ENCODE measurements around the gene AKAP9.
"Not testable (repeated sequence)": the region's sequence is repeated elsewhere in the genome, so short reads cannot be mapped to it uniquely, and the experiment has no call there.

Gene AKAP9

DNA sequence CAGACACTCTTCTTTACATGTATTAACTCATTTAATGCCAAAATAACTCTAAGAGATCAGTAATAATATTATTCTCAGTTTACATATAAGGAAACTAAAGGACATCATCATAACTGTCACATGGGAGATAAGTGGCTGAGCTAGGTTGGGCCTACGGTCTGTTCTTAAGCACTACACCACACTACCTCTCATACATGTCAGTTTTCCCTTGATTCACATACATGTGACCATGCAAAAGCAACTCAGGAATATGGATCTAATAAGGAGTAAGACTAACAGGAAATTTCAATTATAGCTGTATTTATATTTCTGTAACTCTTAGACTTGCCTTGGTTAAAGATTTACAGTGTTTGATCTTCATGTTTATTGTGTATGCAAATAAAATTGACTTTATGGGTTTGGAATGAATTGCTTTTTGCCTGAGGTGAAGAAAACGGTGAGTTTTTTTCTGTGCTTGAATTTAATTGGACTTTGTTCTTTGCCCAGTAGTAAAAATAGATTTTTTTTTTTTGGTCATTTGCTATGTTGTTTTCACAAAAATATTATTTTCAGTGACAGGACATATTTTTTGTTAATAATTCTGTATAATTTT lies 123.9 kb downstream of the AKAP9 start:
- no peak for DNase-seq (ENCODE audit: low spot score)

DNA sequence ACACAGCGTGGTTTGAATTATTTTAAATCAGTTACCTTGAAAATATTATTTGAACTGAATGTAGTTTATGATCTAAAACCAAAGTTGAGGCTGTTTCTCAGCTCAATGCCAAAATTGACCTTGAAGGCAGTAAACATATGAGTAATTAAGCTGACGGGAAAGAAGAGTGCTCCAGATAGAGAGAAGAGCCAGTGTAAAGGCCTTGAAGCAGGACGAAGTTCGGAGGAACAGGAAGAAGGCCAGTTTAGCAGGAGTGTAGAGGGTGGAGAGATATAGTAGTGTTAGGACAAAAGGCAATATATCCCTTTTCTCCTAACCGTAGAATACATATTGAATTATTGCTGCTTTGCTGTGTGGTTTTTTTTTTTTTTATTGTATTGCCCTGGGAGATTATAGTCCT lies 130.4 kb downstream of the AKAP9 start:
- DNase-seq (ENCODE audit: low spot score) = no peak

GRCh38 chr7:92072121-92072520 lies 131.5 kb downstream of the AKAP9 start:
- no peak for DNase-seq (ENCODE audit: low spot score)

DNA sequence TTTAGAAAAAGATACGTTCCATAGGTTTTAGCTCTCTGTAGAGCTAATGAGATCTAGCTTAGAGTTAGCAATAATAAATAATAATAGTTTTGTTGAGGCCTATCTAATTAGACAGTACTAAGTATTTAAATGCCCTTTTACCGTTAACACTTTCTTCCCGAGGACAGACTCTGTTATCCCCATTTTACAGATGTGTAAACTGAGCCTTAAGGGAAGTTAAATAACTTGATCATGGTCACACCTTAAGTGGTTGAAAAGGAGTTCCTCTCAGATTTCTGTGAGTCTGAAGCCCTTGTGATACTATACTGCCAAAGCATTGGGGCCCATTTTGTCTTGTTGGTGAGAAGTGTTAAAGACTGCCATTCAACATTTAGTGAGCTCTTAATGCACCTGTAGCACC lies 132.0 kb downstream of the AKAP9 start:
- no peak for DNase-seq (ENCODE audit: low spot score)

DNA sequence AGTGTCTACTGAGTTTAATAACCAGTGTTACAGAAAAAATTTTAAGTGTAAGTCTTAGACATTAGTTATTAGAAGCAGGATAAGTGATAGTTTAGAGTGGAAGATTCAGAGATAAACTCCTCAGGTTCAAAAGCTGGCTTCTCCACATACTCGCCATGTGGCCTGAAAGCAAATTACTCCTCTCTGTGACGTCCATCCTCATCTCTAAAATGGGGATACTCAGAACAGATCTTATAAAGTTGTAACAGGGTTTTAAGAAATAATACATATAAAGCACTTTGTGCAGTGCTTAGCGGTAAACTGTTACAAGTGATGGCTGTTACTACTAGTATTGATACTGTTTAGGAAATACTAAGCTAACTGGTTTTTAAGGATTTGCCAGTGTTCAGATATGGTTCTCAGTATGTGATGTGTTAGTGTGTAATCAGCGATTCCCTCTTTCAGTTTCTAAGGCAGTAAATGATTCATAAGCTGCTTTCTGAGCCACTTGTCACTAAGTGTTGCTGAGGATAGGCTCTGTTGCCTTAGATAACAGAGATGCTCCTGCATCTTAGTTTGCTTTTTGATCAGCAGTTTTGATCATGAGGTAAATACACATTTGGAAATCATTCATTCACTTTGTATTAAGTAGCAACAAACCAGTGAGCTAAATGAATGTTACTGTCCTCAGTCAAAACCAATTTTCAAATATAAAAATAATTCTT lies 134.9 kb downstream of the AKAP9 start:
- DNase-seq (ENCODE audit: low spot score) = peak; percentile 14

- peak; percentile 46 for DNase-seq (ENCODE audit: low spot score)
Measured at GRCh38 chr7:92076509-92076908, 135.8 kb downstream of the AKAP9 start.

GRCh38 chr7:92083922-92084321 lies 143.3 kb downstream of the AKAP9 start:
- not testable (repeated sequence) for DNase-seq (ENCODE audit: low spot score)

DNA sequence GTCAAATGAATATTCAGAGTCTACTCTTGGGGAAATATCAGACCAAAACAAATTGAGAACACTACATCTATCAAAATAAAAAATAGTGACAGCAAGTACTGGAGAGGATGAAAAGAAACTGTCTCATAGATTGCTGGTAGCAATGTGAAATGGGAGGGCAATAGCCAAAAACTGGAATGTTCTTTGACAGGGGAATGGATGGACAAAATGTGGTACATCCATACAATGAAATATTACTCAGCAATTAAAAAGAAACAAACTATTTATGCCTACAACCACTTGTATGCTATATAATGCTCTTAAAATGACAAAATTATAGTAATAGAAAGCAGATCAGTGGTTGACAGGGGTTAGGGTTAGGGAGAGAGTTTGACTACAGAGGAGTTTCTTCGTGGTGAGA lies 147.6 kb downstream of the AKAP9 start:
- DNase-seq (ENCODE audit: low spot score) = no peak

DNA sequence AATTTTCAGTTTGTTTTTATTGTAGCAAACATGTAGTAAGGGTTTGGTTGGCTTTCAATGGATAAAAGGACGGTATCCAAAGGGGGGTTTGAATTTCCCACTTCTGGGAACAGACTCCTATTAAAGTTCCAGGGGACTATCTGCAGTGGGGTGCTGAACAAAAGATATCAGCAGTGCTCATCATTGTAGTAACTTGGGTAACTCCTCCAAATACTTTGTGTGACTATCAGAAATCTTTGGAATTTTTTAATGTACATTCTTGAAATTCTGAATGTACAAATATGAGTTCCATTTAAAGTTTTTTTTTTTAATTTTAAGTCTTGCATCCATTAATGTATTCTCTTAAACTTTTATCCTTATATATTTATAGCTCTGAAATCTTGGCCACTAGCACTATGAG lies 151.5 kb downstream of the AKAP9 start:
- no peak for DNase-seq (ENCODE audit: low spot score)

DNA sequence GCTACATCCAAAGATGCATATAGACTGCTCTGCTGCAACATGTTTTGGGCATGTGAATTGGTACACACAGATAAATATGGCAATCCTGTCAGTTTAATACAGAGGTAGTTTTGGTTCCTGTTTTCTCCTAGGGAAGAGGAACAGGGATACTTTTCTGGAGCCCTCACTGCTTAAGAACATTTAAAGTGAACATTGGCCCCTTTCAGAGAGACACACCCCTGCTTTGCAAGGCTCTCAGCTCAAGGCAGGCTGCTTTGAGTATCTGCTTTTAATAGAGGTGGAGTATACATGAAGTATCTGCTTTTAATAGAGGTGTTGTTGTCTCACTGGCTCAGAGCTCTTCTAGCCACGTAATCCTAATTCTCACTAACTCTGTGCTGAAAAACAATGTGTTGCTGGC lies 154.7 kb downstream of the AKAP9 start:
- no peak for DNase-seq (ENCODE audit: low spot score)

DNA sequence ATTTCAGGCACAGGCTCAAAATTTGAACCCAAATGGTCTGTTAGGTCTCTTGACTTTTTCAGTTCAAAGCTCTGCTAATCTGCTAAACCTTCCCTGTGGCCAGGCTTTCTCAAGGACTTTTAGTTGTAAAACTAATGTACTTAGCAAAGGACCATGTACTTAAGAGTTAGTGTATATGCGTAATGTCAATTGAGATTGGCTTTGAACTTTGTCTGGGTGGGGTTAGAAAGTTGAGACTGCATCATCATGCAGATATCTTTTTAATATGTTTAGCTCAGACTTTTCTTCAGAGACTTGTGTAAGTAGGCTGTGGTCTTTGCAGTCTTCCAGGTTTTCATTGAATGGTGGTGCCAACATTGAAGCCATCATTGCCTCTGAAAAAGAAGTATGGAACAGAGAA lies 159.9 kb downstream of the AKAP9 start:
- DNase-seq (ENCODE audit: low spot score) = no peak

GRCh38 chr7:92102862-92103261 lies 162.2 kb downstream of the AKAP9 start:
- not testable (repeated sequence) for DNase-seq (ENCODE audit: low spot score)

GRCh38 chr7:92108821-92109220 lies 168.2 kb downstream of the AKAP9 start:
- DNase-seq (ENCODE audit: low spot score) = no peak

GRCh38 chr7:92110857-92111256 lies 170.2 kb downstream of the AKAP9 start:
- DNase-seq (ENCODE audit: low spot score) = no peak

DNA sequence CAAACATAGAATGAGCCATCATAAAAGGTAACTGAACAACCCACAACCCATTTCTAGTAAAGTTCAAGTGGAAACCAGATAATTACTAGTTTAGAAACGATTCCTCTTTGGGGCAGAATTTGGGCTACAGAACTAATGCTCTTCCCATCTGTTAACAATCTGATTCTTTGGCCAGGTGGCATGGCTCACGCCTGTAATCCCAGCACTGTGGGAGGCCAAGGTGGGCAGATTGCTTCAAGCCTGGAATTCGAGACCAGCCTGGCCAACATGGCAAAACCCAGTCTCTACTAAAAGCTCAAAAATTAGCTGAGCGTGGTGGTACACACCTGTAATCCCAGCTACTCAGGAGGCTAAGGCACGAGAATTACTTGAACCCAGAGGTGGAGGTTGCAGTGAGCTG lies 175.2 kb downstream of the AKAP9 start:
- DNase-seq (ENCODE audit: low spot score) = no peak

DNA sequence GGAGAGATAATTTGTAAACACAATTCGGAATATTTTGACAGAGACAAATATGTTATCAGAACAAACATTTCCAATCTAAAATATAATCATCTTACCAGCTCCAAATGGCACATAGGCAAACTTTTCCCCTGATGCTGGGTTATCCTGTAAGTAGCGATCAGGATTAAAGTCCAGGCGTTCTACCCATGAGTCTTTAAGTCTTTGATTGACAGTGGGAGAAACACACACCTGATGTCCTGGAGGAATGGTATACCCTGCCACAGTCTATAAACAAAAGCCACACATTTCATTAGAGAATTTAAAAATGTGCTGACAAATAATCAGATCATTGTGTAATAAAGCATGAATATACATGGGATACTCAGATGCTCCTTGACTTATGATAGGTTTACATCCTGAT lies 176.3 kb downstream of the AKAP9 start:
- no peak for DNase-seq (ENCODE audit: low spot score)

DNA sequence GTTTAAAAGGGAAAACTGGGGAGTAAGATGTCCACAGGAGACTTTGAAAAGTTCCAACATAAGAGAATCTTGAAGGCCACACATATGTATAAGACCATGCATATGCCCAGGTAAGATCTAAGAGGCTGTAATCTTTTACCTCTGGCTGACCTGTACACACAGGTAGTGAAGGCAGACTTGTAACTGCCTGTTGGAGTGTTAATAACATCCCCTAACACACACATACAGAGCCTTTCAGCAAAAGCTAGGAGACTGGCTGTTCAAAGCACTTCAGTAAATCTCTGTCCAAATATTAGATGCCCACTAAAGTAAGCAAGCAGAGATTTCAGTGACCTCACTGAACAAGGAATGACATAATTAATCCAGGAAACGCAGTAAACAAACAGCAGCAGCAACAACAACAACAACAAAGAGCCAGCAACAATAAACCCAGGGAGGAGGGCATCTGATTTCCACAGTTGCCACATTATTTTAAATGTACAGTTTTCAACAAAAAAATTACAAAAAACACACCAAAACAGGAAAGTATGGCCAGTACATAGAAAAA lies 178.6 kb downstream of the AKAP9 start:
- DNase-seq (ENCODE audit: low spot score) = no peak

GRCh38 chr7:92121681-92122080 lies 181.0 kb downstream of the AKAP9 start:
- no peak for DNase-seq (ENCODE audit: low spot score)

GRCh38 chr7:92131093-92131492 lies 190.4 kb downstream of the AKAP9 start:
- no peak for DNase-seq (ENCODE audit: low spot score)

DNA sequence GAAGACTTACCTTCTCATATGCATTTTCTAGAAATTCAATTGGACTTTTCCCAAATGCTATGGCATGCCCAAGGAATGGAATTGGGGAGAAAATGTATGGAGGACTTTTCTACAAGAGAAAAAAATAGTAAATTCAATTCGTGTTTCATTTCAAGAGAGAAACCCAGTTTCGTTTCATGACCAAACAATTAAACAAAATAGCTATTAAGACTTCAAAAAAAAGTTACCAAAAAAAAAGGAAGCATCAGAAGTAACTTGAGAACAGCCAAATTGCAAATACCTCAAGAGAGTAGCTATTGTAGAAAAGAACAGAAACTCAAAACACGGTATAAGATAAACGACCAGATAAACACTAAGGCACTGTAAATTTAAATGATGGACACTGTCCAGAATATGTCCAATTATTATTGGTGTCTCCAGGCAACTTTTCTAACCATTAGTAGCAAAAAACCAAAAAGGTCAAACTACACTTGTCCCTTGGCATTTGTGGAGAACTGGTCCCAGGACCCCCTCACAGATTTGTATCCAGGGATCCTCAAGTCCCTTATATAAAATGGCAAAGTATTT lies 191.2 kb downstream of the AKAP9 start:
- no peak for DNase-seq (ENCODE audit: low spot score)

GRCh38 chr7:92133133-92133736 lies 192.6 kb downstream of the AKAP9 start:
- no peak for DNase-seq (ENCODE audit: low spot score)

DNA sequence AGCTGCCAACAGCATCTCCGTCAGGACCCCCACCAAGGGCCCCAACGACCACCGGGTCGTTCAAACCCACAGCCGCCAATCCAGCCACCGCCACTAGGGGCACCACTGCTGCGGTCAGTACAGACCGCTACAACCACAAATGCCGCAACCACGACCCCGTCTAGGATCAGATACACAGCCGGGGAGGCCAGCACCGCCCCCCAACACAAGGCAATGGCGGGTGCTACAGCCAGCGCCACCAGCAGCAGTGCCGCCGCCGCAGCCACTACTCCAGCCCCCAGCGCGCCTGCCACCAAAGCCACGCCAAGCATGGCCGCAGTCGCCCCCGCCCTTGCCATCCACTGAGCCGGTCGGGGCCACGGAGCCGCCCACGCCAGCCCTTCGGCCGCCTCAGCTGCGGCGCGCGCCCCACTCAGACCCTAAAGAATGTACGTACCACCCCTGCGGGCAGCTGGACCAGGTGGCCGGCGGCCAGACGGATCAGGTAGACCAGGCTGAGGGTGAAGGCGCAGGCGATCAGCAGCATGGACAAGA lies 193.1 kb downstream of the AKAP9 start:
- DNase-seq (ENCODE audit: low spot score) = peak; percentile 59
